Natural killer cell (primary cell): ENCODE results near the gene ANKRD44. TPM values are rescaled to one million over a fixed set of nuclear protein-coding genes. Genes with fewer than 3 reads are reported as not detected.

Experiments
- ATAC-seq, 3 donors: fragments of 150-1000 bp in 2 of 3; fragments of 200-7000 bp in 1 of 3; cut with Tn5 transposase; 1 replicate in 1 of 3; 2 replicates in 2 of 3; pipeline ENCODE4 v1.10.0; 2021; ENCODE audit warnings: mild to moderate bottlenecking in 2 of 3, moderate library complexity in 2 of 3
- DNase-seq, 2 donors: peaks; one replicate each; pipeline versions ENCODE4 v3.0.0 to v3.0.0-alpha.2; 2013 to 2021; ENCODE audit warnings: mixed read lengths in 1 of 2
- H3K27ac ChIP-seq: one replicate; pipeline ENCODE4 v1.5.1; 2013; ENCODE audit warnings: mild to moderate bottlenecking, low read length
- H3K27me3 ChIP-seq: one replicate; pipeline ENCODE4 v1.6.1; 2013; ENCODE audit warnings: low read length; ENCODE audit not compliant: control insufficient read depth, insufficient read depth
- H3K36me3 ChIP-seq: one replicate; pipeline ENCODE4 v1.6.1; 2013; ENCODE audit warnings: low read length; ENCODE audit not compliant: control insufficient read depth, insufficient read depth
- H3K4me1 ChIP-seq: one replicate; pipeline ENCODE4 v1.6.1; 2013; ENCODE audit warnings: low read length; ENCODE audit not compliant: control insufficient read depth, insufficient read depth
- H3K4me3 ChIP-seq: one replicate; pipeline ENCODE4 v1.5.1; 2013; ENCODE audit warnings: low read length
- H3K9me3 ChIP-seq: one replicate; pipeline ENCODE4 v1.6.1; 2013; ENCODE audit warnings: low read length; ENCODE audit not compliant: control insufficient read depth, insufficient read depth
- H3K27ac Mint-ChIP-seq, 2 donors: one replicate each; pipeline ENCODE4 v1.8.0; 2022; ENCODE audit warnings: mild to moderate bottlenecking in 2 of 2, mixed read lengths in 2 of 2, moderate library complexity in 1 of 2
- H3K27me3 Mint-ChIP-seq, 2 donors: one replicate each; pipeline ENCODE4 v1.8.0; 2022; ENCODE audit warnings: low read depth in 2 of 2, mixed read lengths in 2 of 2
- H3K36me3 Mint-ChIP-seq: one replicate; pipeline ENCODE4 v1.8.0; 2022; ENCODE audit warnings: mixed read lengths
- H3K4me1 Mint-ChIP-seq, 2 donors: one replicate each; pipeline ENCODE4 v1.8.0; 2022; ENCODE audit warnings: mixed read lengths in 2 of 2
- H3K4me3 Mint-ChIP-seq: one replicate; pipeline ENCODE4 v1.8.0; 2022; ENCODE audit warnings: mild to moderate bottlenecking, moderate library complexity, mixed read lengths
- H3K9me3 Mint-ChIP-seq, 2 donors: one replicate each; pipeline ENCODE4 v1.8.0; 2022; ENCODE audit warnings: mixed read lengths in 2 of 2
- whole genome bisulfite sequencing: methylation state at CpG from one replicate; pipeline ENCODE4 v1.1.7; 2013; ENCODE audit warnings: missing lambda C conversion rate; ENCODE audit not compliant: insufficient coverage; 5-methylcytosine and 5-hydroxymethylcytosine counted together
- intact Hi-C: fragments of 100-400 bp; cut with micrococcal nuclease; formaldehyde crosslinking; loops from one replicate; pipeline ENCODE4 v1.14.2; 2022
- total RNA-seq, 4 donors: library from RNA; stranded (reverse); fragments of 120-200 nt in 1 of 4; gene quantifications; one replicate each; pipeline versions ENCODE4 v1.2.3 to v1.2.4, GENCODE V29; 2013 to 2022
- TF ChIP-seq, protein P1 (sequence below): fragments of 200-600 bp; IDR thresholded peaks from one replicate; pipeline ENCODE4 v1.8.0; 2022; ENCODE audit warnings: antibody characterized with exemption

ANKRD44 gene
- total RNA-seq, 3 donors from 2014 or later (not counting 1 experiment from before 2014, with no cell fraction given) = 252 to 376 (median 311) TPM

DNA sequence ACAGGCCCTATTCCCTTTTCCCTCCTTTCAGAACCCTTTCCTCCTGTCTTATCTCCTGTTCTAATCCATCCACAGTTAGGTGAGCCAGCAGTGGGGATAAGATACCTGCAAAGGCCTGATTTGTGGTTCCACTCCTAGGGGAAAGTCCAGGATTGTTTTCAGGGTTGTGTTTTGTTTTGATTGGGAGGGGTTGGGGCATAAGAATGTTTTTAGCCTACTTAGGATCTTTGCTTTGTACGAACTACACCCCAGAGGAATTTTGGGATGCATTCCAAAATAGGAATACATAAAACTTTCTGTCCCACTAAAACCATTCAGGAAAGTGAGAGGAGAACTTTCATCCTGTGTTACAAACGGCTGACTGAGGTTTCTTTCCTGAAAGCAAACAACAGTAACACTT is 233.2 kb downstream of the ANKRD44 start:
- Mint-ChIP-seq H3K36me3 (peaks cover 28% of the 10 kb centered on the region), H3K4me1 (peaks cover 9 to 13% of the 10 kb centered on the region in 2 donors), H3K27ac (peak overlapping the region; percentile 57 to 77), H3K4me3 (no peak overlapping the region), H3K27me3 (no peaks in the 10 kb centered on the region), H3K9me3 (peaks cover 0 to 5% of the 10 kb centered on the region in 2 donors)
- H3K9me3 ChIP-seq = no peaks in the 10 kb centered on the region
- intact Hi-C loops = no loop called here
- TF ChIP-seq, protein P1, sequence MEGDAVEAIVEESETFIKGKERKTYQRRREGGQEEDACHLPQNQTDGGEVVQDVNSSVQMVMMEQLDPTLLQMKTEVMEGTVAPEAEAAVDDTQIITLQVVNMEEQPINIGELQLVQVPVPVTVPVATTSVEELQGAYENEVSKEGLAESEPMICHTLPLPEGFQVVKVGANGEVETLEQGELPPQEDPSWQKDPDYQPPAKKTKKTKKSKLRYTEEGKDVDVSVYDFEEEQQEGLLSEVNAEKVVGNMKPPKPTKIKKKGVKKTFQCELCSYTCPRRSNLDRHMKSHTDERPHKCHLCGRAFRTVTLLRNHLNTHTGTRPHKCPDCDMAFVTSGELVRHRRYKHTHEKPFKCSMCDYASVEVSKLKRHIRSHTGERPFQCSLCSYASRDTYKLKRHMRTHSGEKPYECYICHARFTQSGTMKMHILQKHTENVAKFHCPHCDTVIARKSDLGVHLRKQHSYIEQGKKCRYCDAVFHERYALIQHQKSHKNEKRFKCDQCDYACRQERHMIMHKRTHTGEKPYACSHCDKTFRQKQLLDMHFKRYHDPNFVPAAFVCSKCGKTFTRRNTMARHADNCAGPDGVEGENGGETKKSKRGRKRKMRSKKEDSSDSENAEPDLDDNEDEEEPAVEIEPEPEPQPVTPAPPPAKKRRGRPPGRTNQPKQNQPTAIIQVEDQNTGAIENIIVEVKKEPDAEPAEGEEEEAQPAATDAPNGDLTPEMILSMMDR = no peak
- WGBS = 88% methylated on average over 1 of the region's 2 CpGs
- no peaks in the 10 kb centered on the region for H3K27me3 ChIP-seq
- ATAC-seq (no peak), DNase-seq (no peak)
- no peak overlapping the region for H3K27ac ChIP-seq
- H3K36me3 ChIP-seq = peaks cover 84% of the 10 kb centered on the region
- no peaks in the 10 kb centered on the region for H3K4me1 ChIP-seq
- H3K4me3 ChIP-seq = no peak overlapping the region

DNA sequence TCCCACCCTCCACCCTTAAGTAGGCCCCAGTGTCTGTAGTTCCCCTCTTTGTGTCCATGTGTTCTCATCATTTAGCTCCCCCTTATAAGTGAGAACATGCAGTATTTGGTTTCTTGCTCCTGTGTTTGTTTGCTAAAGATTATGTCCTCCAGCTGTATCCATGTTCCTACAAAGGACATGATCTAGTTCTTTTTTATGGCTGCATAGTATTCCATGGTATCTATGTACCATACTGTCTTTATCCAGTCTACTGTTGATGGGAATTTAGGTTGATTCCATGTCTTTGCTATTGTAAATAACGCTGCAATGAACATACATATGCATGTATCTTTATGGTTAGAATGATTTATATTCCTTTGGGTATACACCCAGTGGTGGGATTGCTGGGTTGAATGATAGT is 233.9 kb downstream of the ANKRD44 start:
- H3K27ac Mint-ChIP-seq = peak overlapping the region; percentile 57 to 77
- intact Hi-C loops = no loop called here

DNA sequence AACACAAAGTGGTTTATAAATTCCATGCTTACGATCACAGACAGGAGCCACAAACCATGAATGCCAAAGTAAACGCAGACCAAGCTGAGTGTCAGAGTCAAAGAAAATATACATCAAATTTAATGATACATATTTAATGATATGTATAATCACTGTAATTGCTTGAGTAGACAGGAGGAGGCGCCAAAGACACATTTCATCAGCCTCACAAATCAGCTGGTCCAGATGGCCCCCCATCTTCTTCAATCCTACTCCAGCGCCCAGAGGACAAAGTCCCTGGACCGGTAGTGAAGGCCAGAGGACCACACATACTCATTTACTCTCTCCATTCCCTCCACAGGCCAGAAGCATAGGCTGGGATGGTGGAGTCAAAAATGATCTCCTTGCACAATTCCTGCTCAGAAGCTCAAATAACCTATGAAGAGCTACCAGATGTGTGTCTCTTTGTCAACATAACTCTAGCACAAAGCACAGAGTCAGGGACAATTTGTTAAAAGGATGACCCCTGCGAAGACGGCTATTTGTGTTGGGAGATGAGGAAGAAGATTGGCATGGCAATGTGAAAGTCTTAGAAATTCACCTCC is 234.7 kb downstream of the ANKRD44 start:
- H3K4me3 Mint-ChIP-seq = no peak overlapping the region
- intact Hi-C loops = loop anchor here (1.0 kb wide), 1 partner anchor 302 kb away; no protein-coding TSS in a partner anchor
- ATAC-seq (peak in 2 of 3 donors; percentile 43 to 44), DNase-seq (peak in 1 of 2 donors; percentile 51)
- Histone ChIP-seq H3K4me1 (no peaks in the 10 kb centered on the region), H3K4me3 (no peak overlapping the region), H3K27ac (no peak overlapping the region), H3K27me3 (no peaks in the 10 kb centered on the region), H3K9me3 (no peaks in the 10 kb centered on the region), H3K36me3 (peaks cover 77% of the 10 kb centered on the region)
- WGBS = 93% methylated on average over 7 of the region's 7 CpGs
- H3K9me3 Mint-ChIP-seq = peaks cover 0 to 5% of the 10 kb centered on the region in 2 donors
- TF ChIP-seq, protein P1 = peak; percentile 49
- no peaks in the 10 kb centered on the region for H3K27me3 Mint-ChIP-seq
- peaks cover 23% of the 10 kb centered on the region for H3K36me3 Mint-ChIP-seq
- H3K27ac Mint-ChIP-seq = peak overlapping the region; percentile 36 to 77
- H3K4me1 Mint-ChIP-seq = peaks cover 18 to 22% of the 10 kb centered on the region in 2 donors

More for the DNA sequence above, 233.9 kb downstream of the ANKRD44 start:
- H3K27me3 Mint-ChIP-seq = no peaks in the 10 kb centered on the region
- Histone ChIP-seq H3K27me3 (no peaks in the 10 kb centered on the region), H3K27ac (no peak overlapping the region), H3K4me1 (no peaks in the 10 kb centered on the region), H3K9me3 (no peaks in the 10 kb centered on the region), H3K4me3 (no peak overlapping the region), H3K36me3 (peaks cover 82% of the 10 kb centered on the region)
- ATAC-seq = no peak
- no peak for DNase-seq
- WGBS = 0% methylated on average over 1 of the region's 1 CpG
- TF ChIP-seq, protein P1 = no peak
- H3K4me3 Mint-ChIP-seq = no peak overlapping the region
- H3K9me3 Mint-ChIP-seq = peaks cover 0 to 5% of the 10 kb centered on the region in 2 donors
- peaks cover 9 to 14% of the 10 kb centered on the region in 2 donors for H3K4me1 Mint-ChIP-seq
- peaks cover 23% of the 10 kb centered on the region for H3K36me3 Mint-ChIP-seq

DNA sequence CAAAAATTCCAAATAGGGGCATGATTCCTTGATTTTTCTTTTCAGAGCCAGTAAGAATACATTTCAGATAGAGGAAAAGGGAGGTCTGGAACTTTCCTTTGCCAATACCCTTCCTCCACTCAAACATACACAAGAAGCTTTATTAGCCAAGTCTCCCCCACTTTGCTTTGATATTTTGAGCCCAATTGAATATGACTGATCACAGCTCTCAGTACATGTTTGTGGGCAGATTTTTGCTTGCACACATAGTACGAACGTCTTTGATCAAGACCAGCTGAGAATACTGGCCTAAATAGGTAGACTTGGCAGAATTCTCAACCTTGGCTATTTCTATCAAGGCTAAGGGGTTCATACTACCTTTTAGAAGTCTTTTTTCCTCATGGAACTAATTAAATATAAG is 235.3 kb downstream of the ANKRD44 start:
- H3K27ac ChIP-seq = no peak overlapping the region
- Mint-ChIP-seq H3K4me3 (no peak overlapping the region), H3K4me1 (peaks cover 23 to 27% of the 10 kb centered on the region in 2 donors), H3K27ac (no peak overlapping the region), H3K27me3 (no peaks in the 10 kb centered on the region), H3K9me3 (peaks cover 0 to 5% of the 10 kb centered on the region in 2 donors), H3K36me3 (peaks cover 29% of the 10 kb centered on the region)
- no peaks in the 10 kb centered on the region for H3K4me1 ChIP-seq
- no peak for DNase-seq
- TF ChIP-seq, protein P1 = no peak
- ATAC-seq = no peak
- H3K9me3 ChIP-seq = no peaks in the 10 kb centered on the region
- intact Hi-C loops = loop anchor here (1.0 kb wide), 1 partner anchor 303 kb away; no protein-coding TSS in a partner anchor
- no peak overlapping the region for H3K4me3 ChIP-seq
- H3K27me3 ChIP-seq = no peaks in the 10 kb centered on the region
- H3K36me3 ChIP-seq = peaks cover 71% of the 10 kb centered on the region
- WGBS = 96% methylated on average over 2 of the region's 2 CpGs
